OCI-LY1 (cell line): ENCODE results near the gene SAMD9L.

Experiments
- H2AFZ ChIP-seq: fragments of 200-600 bp; sonication (generic), shearing (Covaris generic); 2 replicates; pipeline ENCODE4 v1.6.0; 2014; ENCODE audit warnings: antibody characterized with exemption, mild to moderate bottlenecking, low read length
- H3F3A ChIP-seq: fragments of 200-600 bp; sonication (generic), shearing (Covaris generic); 2 replicates; pipeline ENCODE4 v1.6.0; 2014; ENCODE audit warnings: mild to moderate bottlenecking, antibody characterized with exemption, low read length, moderate library complexity; ENCODE audit not compliant: insufficient read depth
- H3K27ac ChIP-seq: fragments of 200-600 bp; sonication (generic); 2 replicates; pipeline ENCODE4 v1.5.1; 2014; ENCODE audit warnings: low read length, mixed run types, mild to moderate bottlenecking, low read depth; ENCODE audit not compliant: poor library complexity, severe bottlenecking
- H3K27me3 ChIP-seq: fragments of 200-600 bp; sonication (generic); 2 replicates; pipeline ENCODE4 v1.6.0; 2014; ENCODE audit warnings: antibody characterized with exemption, mild to moderate bottlenecking, low read length, moderate library complexity; ENCODE audit not compliant: insufficient read depth
- H3K36me3 ChIP-seq: fragments of 200-600 bp; sonication (generic); 2 replicates; pipeline ENCODE4 v1.6.1; 2014; ENCODE audit warnings: mild to moderate bottlenecking, antibody characterized with exemption, low read length, moderate library complexity, mixed read lengths; ENCODE audit not compliant: insufficient read depth
- H3K4me1 ChIP-seq: fragments of 200-600 bp; sonication (generic); 2 replicates; pipeline ENCODE4 v1.5.1; 2014; ENCODE audit warnings: mild to moderate bottlenecking, low read length, moderate library complexity; ENCODE audit not compliant: insufficient read depth, severe bottlenecking
- H3K4me2 ChIP-seq: fragments of 200-600 bp; sonication (generic), shearing (Covaris generic); 2 replicates; pipeline ENCODE4 v1.6.1; 2014; ENCODE audit warnings: low read length
- H3K4me3 ChIP-seq: fragments of 200-600 bp; sonication (generic); 2 replicates; pipeline ENCODE4 v1.5.1; 2014; ENCODE audit warnings: low read length, low read depth, mild to moderate bottlenecking, mixed read lengths; ENCODE audit not compliant: poor library complexity, severe bottlenecking
- H3K79me2 ChIP-seq: fragments of 200-600 bp; shearing (Covaris generic); 2 replicates; pipeline ENCODE4 v1.6.1; 2016; ENCODE audit warnings: mixed run types, low read length, mixed read lengths; ENCODE audit not compliant: insufficient read depth
- H3K9ac ChIP-seq: fragments of 200-600 bp; sonication (generic), shearing (Covaris generic); 2 replicates; pipeline ENCODE4 v1.6.1; 2014; ENCODE audit warnings: mild to moderate bottlenecking, low read length, mixed read lengths
- H3K9me2 ChIP-seq: fragments of 200-600 bp; sonication (generic), shearing (Covaris generic); 2 replicates; pipeline ENCODE4 v1.6.1; 2014; ENCODE audit warnings: low read depth, mild to moderate bottlenecking, low read length, mixed read lengths
- H3K9me3 ChIP-seq: fragments of 200-600 bp; shearing (Covaris generic); 2 replicates; pipeline ENCODE4 v1.6.1; 2014; ENCODE audit warnings: low read length, mixed read lengths
- H4K20me1 ChIP-seq: fragments of 200-600 bp; sonication (generic), shearing (Covaris generic); 2 replicates; pipeline ENCODE4 v1.6.0; 2016; ENCODE audit warnings: mild to moderate bottlenecking, low read length; ENCODE audit not compliant: insufficient read depth
- EZH2 ChIP-seq: fragments of 200-600 bp; sonication (generic), shearing (Covaris generic); IDR thresholded peaks from 2 replicates; pipeline ENCODE4 v1.8.0; 2017; ENCODE audit warnings: borderline replicate concordance, mixed run types, mild to moderate bottlenecking, antibody characterized with exemption, low read length, moderate library complexity, mixed read lengths
- TF ChIP-seq, protein P1 (sequence below): fragments of 200-600 bp; sonication (generic), shearing (Covaris generic); IDR thresholded peaks from 2 replicates; pipeline ENCODE4 v1.5.1; 2017; ENCODE audit warnings: mild to moderate bottlenecking, antibody characterized with exemption, low read length, moderate library complexity, mixed read lengths

Gene SAMD9L

DNA sequence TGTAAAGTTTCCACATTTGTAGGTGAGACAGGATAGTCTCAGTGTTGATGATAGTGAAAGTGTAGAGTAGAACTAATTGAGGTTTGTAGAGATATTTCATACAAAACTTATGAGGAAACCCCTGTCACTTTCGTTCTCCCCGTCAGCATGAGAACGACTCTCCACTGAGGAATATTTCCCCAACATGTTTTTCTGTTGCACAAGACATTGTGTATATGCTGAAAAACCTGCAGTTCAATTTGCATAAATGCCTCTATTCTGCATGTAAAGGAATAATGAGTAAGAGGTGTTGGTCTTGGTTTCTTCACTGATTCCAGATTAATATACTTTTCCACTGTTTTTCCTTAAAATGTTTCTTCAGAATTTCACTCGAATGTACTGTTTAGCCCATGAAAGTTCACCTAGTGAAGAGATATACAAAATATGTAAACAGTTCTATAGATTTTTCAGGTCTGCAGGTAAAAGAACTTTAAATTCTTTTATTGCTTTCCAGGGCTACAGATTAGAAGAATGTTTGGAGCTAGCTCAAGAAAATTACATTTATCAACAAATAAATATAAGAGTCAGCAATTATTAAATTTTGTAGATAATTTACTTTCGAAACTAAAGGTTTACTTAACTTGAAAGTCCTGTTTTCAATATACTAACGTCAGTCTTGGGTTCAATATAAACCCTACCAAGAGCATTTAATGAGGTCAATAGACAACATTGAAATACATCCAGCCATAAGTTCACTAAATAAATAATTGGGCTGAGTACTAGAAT lies 40.9 kb upstream of the SAMD9L start:
- Histone ChIP-seq H3K9me2 (no peaks in the 10 kb centered on the region), H2AFZ (no peak overlapping the region), H3K4me2 (no peak overlapping the region), H3F3A (no peaks in the 10 kb centered on the region), H4K20me1 (no peaks in the 10 kb centered on the region), H3K4me3 (no peak overlapping the region), H3K27ac (no peak overlapping the region), H3K27me3 (no peaks in the 10 kb centered on the region), H3K36me3 (no peaks in the 10 kb centered on the region), H3K79me2 (no peaks in the 10 kb centered on the region), H3K9me3 (no peaks in the 10 kb centered on the region), H3K4me1 (no peaks in the 10 kb centered on the region), H3K9ac (no peak overlapping the region)
- TF ChIP-seq, protein P1, sequence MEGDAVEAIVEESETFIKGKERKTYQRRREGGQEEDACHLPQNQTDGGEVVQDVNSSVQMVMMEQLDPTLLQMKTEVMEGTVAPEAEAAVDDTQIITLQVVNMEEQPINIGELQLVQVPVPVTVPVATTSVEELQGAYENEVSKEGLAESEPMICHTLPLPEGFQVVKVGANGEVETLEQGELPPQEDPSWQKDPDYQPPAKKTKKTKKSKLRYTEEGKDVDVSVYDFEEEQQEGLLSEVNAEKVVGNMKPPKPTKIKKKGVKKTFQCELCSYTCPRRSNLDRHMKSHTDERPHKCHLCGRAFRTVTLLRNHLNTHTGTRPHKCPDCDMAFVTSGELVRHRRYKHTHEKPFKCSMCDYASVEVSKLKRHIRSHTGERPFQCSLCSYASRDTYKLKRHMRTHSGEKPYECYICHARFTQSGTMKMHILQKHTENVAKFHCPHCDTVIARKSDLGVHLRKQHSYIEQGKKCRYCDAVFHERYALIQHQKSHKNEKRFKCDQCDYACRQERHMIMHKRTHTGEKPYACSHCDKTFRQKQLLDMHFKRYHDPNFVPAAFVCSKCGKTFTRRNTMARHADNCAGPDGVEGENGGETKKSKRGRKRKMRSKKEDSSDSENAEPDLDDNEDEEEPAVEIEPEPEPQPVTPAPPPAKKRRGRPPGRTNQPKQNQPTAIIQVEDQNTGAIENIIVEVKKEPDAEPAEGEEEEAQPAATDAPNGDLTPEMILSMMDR: no peak
- no peak for TF ChIP-seq EZH2

DNA sequence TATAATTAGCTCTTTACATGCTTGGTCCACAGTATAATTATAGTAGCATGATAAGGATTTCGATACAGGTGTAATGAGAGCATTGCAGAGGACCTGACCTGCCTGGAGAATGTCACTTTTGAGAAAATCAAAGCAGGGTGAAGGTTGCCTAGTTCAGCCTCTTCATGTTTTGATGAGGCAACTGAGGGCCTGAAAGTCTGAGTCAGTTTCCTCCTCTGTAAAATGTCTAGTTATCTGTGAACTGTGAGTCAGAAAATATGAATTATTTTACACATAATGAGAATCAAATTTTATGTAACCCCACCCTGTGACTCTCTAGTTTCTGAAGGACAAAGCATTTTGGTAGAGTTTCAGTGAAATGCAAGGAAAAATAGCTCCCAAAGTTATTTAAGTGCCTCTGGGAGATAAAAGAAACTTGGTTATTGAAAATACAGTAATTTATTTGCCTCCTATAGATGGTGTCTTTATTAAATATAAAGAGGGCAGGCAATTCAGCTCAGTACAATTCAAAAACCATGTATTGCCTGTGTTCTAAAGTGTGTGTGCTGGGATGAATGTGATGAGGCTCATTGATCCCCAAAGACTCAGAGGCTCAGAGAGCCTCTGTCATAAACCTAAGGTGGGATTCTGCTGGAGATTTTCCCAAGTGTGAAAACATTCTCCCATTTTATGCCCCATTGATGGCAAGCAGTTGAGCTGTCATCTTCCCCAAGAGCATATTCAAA lies 37.3 kb upstream of the SAMD9L start:
- Histone ChIP-seq H3K9ac (no peak overlapping the region), H3K27me3 (no peaks in the 10 kb centered on the region), H2AFZ (no peak overlapping the region), H3K79me2 (no peaks in the 10 kb centered on the region), H3K36me3 (no peaks in the 10 kb centered on the region), H4K20me1 (no peaks in the 10 kb centered on the region), H3K4me2 (no peak overlapping the region), H3K27ac (no peak overlapping the region), H3K9me2 (no peaks in the 10 kb centered on the region), H3F3A (no peaks in the 10 kb centered on the region), H3K9me3 (no peaks in the 10 kb centered on the region), H3K4me3 (no peak overlapping the region), H3K4me1 (no peaks in the 10 kb centered on the region)
- no peak for TF ChIP-seq EZH2
- TF ChIP-seq, protein P1: no peak

DNA sequence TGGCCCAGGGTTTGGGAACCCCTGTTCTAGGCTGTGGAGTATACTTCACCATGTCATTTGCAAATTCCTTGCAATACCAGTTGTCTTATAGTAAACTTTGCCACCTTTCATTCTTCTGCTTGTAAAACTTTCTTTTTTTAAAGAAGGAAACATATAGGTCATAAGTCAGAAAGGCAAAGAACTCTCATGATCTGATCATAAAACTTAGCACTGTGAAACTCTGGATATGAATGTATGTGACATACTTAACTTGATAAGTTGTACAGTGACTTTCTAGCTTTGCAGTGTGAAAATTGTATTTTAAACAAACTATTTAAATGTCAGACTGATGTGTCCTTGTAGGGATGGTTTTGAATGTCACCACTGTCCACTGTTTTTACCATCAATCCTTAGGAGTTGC lies 31.0 kb upstream of the SAMD9L start:
- no peaks in the 10 kb centered on the region for H3K9me3 ChIP-seq

More for the DNA sequence above, 31.0 kb upstream of the SAMD9L start:
- no peaks in the 10 kb centered on the region for H3K79me2 ChIP-seq
- no peaks in the 10 kb centered on the region for H4K20me1 ChIP-seq
- no peaks in the 10 kb centered on the region for H3K4me1 ChIP-seq
- no peak overlapping the region for H3K4me2 ChIP-seq
- H3K27ac ChIP-seq: no peak overlapping the region
- H3F3A ChIP-seq: no peaks in the 10 kb centered on the region
- no peak for TF ChIP-seq EZH2
- TF ChIP-seq, protein P1: no peak
- no peaks in the 10 kb centered on the region for H3K27me3 ChIP-seq
- no peak overlapping the region for H2AFZ ChIP-seq
- H3K9me2 ChIP-seq: no peaks in the 10 kb centered on the region
- no peak overlapping the region for H3K9ac ChIP-seq
- no peaks in the 10 kb centered on the region for H3K36me3 ChIP-seq
- H3K4me3 ChIP-seq: no peak overlapping the region
